HUDEP-2 (cell line): ENCODE measurements around the gene LIPK.
A peak's percentile ranks its signal among the peaks of the same experiment; 100 is the strongest.
"Not testable (repeated sequence)": the region's sequence is repeated elsewhere in the genome, so short reads cannot be mapped to it uniquely, and the experiment has no call there.

ENCODE experiments used
- DNase-seq, 76 experiments: peaks; one replicate each; lab custom pipeline; 2025; ENCODE audit not compliant: unreplicated experiment in 76 of 76; lab: John Stamatoyannopoulos, UW

Gene LIPK

GRCh38 chr10:88709361-88709760 lies 3.3 kb downstream of the LIPK start:
- not testable (repeated sequence) for DNase-seq

DNA sequence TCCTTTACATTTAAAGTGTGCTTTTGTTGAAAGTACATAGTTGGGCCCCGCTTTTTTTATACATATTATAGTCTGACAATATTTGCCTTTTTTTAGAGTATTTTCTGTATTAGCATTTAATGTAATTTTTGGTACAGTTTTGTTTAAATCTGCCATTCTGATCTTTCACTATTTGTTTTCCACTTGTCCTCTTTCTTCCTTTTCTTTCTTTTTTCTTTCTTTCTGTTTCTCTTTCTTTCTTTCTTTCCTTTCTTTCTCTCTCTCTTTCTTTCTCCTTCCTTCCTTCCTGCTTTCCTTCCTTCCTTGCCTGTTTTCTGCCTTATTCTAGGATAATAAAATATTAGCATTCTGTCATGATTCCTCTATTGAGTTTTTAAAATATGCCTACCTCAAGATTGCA lies 9.5 kb downstream of the LIPK start:
- no peak for DNase-seq

DNA sequence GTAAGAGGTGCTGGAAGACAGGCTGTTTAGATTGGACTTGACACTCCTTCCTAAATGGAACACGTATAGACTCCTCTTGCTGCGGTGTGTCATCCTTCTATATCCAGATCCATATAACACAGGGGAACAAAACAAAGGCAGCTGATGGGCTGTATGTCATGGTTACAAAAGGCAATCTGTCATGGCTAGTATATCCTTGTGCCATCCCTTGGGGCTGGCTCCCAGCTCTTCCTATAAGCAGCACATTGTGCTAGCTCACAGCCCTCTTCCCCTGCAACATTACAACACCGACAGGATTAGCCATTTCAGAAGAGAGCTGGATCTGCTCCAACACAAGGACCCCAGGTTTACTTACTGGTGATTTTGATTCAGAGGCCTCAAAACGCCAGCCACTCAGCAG lies 15.3 kb downstream of the LIPK start:
- DNase-seq = no peak

- DNase-seq = no peak
Observed at GRCh38 chr10:88725798-88726197, 19.7 kb downstream of the LIPK start.

GRCh38 chr10:88728107-88728763 lies 22.2 kb downstream of the LIPK start:
- peak in 52 of 76 experiments; percentile 3 to 81 (median 24) for DNase-seq

- DNase-seq = no peak
Observed at GRCh38 chr10:88730864-88731263, 24.8 kb downstream of the LIPK start.

DNA sequence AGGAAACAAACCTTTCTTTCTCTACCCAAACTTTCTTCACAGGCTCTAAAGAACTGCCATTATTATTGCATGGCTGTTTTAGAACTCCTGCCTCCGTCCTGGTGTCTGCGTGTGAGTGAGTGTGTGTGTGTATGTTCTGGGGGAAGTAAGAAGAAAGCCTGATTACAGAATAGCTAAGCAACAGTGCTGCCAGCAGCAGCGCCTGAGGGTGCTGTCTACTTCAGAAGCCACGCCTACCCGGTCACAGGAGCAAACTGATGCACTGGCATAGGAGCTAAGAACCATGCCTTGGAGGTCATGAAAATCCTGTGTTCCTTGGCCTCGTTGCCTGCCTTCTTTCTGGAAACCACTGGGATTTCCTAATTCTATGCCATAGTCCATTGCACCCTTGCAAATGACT lies 25.2 kb downstream of the LIPK start:
- DNase-seq = peak in 4 of 76 experiments; percentile 5 to 36 (median 10)

DNA sequence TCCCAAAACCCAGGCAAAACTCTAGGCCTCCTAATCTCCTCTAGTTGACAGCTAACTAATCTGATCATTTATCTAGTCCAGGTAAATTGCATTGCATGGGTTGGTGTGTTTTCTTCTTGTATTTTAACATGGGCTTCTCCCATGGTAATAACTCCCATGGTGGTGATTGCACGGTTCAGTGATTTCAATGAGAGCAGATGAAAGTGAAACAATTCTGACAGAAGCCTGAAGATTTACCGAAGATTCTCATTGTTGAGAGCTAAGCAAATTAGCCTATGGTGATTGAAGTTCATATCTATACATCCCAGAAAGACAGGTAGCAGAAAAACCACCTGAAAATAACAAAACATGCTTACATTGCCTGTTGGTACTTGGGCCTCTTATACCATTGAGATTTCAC lies 27.2 kb downstream of the LIPK start:
- no peak for DNase-seq

GRCh38 chr10:88735661-88736060 lies 29.6 kb downstream of the LIPK start:
- no peak for DNase-seq

DNA sequence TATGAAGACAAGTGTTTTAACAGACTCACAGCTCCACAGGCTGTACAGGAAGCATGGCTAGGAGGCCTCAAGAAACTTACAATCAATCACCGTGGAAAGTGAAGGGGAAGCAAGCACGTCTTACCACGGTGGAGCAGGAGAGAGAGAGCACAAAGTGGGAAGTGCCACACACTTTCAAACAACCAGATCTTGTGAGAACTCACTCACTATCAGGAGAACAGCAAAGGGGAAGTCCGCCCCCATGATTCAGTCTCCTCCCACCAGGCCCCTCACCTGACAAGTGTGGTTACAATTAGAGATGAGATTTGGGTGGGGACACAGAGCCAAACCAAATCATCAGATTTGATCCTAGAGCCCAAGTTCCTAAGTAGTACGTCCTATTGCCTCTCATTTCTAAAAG lies 35.9 kb downstream of the LIPK start:
- DNase-seq = not testable (repeated sequence)

GRCh38 chr10:88742448-88742847 lies 36.4 kb downstream of the LIPK start:
- no peak for DNase-seq

- no peak for DNase-seq
Observed at GRCh38 chr10:88744002-88744401, 38.0 kb downstream of the LIPK start.

- DNase-seq = no peak
Observed at GRCh38 chr10:88745633-88746032, 39.6 kb downstream of the LIPK start.

DNA sequence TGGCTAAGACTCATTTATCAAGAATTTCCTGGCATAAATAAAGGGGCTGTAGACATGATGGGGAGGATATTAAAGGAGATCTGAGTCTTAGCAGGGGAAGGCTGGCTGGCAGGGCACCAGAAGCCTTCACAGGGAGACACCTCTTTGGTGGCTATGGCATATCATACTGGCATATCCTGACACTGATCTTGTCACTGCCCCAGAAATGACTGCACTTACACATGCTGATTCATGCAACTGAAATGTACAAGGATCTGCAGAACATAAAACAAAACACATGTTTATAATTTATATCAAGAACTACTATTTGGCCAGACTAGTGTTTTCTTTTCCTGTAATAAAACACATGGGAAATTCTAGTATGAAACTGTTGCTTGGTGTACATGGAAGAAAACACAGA lies 48.2 kb downstream of the LIPK start:
- DNase-seq = peak in 3 of 76 experiments; percentile 3 to 19 (median 14)

- no peak for DNase-seq
Observed at GRCh38 chr10:88755753-88756152, 49.7 kb downstream of the LIPK start.

- no peak for DNase-seq
Observed at GRCh38 chr10:88756660-88757059, 50.6 kb downstream of the LIPK start.

DNA sequence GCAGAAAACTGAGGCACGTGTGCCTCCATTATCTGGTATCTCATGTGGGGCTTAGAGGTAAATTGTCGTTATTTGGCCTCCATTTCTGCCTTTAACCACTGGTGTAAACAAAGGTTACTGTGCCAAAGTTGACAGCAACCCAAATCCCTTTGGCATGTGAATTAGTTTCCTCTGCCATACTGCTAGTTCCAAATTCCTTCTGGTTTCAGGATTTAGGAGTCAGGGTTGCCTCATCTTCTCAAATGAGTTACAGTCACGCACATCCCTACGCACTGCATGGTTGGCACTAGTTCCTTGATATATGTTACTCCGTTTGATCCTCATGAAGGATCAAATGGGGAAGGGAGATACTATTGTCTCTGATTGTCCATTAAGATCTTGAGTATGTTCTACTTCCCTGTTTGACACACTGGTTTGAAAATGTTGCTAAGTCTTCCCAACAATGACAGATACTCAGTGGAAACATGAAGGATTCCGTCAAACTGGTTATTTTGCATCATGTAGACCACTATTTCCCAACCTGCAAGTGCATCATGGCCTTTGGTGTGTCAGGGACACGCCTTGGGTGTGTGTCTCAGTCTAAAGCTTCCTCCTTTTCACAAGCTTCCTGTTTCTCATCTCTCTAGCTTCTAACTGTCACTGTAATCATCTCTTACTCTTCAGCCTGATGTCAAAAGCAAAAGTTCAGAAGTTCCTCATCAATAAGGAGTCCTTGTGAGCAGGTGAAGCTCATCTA lies 53.5 kb downstream of the LIPK start, which contains the start of gene LIPN:
LIPN (plus strand) TSS at position 655 of the 736 bp plus-strand sequence. CDS start 1,386 bp downstream, outside the sequence.
- DNase-seq = peak in 1 of 76 experiments; percentile 3

DNA sequence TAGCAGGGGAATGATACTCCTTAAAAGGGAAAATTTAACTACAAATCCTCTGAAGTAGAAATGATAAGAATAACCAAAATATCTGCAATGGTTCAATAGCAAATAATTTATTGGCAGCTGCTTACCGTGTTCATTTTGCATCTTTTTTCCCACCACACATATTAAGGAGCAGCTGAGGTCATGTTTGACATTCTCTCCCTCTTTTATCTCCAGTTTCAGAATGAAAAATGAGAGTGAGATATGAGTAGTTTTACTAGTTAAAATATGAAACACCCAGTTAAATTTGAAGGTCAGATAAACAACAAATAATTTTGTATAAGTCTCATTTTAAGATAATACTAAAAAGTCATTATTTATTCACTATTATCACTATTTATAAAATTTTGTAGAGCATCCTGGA lies 56.9 kb downstream of the LIPK start:
- DNase-seq = no peak

DNA sequence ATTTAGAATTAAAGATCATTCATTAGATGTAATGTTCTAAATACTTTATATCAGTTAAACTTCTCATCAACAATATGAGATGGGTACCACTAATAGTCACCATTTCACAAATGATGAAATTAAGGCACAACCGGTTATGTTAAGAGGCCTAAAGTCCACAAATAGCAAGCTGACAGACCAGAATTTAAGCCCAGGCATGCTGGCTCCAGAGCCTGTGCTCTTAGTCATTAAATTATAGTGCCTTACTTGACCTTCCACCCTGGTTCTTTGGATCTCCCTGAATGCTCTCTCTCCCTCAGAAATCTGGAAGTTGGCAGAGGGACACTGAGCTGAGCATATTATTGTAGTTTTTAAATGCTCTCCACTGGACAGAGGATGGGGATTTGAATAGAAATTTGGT lies 57.4 kb downstream of the LIPK start:
- no peak for DNase-seq

- no peak for DNase-seq
Observed at GRCh38 chr10:88764110-88764509, 58.1 kb downstream of the LIPK start.

DNA sequence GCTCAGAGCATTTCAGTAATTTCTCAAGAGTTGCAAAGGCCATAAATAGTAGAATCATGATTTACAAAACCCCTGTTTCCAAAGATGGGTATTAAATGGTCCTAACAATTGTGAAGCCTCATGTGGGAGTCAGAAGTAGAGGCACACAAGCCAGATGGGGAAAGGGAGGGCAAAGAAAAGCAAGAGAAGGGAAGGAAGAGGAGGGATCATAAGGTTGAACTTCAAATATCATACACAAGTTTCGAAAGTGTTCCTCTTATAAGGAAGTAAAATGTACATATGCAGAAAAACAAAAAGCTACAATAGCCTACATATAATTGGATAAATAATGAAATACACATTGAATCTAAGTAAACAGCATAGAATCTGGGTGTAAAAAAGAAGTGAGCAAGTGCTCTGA lies 59.8 kb downstream of the LIPK start:
- no peak for DNase-seq

DNA sequence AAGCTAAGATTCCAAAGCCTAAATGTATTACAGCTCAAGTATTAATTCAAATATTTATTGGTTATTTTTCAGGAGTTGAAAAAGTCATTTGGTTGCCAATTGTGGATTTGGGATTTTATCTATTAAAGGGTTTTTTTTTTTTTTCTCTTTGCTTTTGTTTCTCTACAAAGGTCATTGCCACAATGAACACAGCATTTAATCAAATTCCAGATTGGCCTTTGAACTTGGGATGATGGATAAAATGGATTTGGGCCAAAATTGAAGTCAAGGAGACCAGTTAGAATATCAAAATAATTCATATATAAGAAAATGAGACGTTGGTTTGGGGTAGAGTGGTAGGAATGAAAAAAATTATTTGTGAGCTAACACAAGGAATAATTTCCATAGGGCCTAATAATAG lies 63.3 kb downstream of the LIPK start:
- DNase-seq = no peak
